IPS-NIHi11 (cell line): ENCODE results near the gene PAN2.
"Not testable (repeated sequence)": the region's sequence is repeated elsewhere in the genome, so short reads cannot be mapped to it uniquely, and the experiment has no call there.

Experiments used
- DNase-seq: peaks from one replicate; pipeline ENCODE4 v3.0.0; 2012; ENCODE audit warnings: mixed read lengths, low spot score

Gene PAN2

DNA sequence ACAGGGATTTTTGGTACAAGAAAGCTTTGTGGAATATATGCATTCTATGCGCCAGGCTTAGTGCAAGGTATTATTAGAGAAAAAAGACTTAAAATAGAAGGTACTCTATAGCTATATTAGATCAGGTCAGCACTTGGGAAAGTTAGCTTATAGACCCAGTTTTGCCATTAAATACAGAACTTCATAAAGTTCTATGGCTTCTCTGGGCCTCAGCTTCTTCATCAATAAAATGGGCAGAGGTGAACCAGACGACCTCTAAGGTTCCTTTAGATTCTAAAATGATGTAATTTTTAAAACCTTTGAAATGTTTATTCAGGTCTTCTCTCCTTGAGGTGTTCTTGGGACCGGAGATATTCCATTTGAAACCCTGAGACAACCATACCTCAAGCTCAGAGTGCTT lies 25.1 kb downstream of the PAN2 start:
- no peak for DNase-seq

DNA sequence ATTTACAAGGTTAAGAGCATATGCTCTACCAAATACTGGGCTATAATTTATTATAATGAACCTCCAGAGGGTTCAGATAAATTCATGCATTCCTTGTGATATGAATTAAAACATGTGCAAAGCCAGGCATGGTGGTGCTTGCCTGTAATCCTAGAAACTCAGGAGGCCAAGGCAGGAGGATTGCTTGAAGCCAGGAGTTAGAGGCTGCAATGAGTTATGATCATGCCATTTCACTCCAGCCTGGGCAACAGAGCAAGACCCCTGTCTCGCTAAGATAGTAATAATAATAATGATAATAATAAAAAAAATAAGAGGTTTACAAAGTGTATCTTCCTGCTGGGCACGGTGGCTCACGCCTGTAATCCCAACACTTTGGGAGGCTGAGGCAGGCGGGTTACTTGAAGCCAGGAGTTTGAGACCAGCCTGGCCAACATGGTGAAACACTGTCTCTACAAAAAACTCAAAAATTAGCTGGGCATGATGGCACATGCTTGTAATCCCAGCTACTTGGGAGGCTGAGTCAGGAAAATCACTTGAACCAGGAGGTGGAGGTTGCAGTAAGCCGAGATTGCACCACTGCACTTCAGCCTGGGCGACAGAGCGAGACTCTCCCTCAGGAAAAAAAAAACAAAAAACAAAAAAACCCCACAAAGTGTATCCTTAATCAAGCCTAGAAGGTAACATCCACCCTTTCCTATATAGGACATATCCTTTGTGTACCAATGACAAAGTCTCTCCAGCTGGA lies 26.4 kb downstream of the PAN2 start:
- DNase-seq, result no peak

DNA sequence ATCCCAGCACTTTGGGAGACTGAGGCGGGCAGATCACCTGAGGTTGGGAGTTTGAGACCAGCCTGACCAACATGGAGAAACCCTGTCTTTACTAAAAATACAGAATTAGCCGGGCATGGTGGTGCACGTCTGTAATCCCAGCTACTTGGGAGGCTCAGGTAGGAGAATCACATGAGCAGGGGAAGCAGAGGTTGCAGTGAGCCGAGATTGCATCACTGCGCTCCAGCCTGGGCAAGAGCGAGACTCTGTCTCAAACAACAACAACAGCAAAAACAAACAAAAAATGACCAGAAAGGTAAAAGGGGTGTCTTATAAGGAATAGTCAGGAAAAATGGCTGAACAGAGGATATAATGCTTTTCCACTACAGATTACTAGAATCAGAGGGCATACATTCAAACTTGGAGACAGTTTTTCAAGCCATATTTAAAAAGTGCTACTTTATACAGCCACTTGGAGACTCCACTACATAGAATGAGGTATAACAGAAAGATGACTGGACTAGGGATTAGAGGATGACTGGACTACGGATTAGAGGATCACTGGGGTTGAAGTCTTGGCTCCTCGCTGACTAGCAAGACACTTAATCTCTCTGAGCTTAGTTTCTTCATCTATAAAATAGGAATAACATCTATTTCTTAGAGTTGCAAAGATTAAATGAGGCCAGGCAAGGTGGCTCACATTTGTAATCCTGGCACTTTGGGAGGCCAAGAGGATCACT lies 28.8 kb downstream of the PAN2 start:
- DNase-seq, result no peak

DNA sequence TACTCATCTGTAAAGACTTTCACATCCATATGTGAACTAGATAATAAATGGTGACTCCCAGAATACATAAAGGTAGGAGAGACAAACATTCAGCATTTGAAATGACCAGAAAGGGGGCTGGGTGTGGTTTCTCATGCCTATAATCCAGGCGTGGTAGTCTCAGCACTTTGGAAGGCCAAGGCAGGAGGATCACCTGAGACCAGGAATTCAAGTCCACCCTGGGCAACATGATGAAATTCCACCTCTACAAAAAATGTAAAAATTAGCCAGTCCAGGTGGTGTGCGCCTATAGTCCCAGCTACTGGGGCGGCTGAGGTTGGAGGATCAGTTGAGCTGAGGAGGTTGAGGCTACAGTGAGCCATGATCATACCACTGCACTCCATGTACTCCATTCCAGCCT lies 29.5 kb downstream of the PAN2 start:
- no peak for DNase-seq

DNA sequence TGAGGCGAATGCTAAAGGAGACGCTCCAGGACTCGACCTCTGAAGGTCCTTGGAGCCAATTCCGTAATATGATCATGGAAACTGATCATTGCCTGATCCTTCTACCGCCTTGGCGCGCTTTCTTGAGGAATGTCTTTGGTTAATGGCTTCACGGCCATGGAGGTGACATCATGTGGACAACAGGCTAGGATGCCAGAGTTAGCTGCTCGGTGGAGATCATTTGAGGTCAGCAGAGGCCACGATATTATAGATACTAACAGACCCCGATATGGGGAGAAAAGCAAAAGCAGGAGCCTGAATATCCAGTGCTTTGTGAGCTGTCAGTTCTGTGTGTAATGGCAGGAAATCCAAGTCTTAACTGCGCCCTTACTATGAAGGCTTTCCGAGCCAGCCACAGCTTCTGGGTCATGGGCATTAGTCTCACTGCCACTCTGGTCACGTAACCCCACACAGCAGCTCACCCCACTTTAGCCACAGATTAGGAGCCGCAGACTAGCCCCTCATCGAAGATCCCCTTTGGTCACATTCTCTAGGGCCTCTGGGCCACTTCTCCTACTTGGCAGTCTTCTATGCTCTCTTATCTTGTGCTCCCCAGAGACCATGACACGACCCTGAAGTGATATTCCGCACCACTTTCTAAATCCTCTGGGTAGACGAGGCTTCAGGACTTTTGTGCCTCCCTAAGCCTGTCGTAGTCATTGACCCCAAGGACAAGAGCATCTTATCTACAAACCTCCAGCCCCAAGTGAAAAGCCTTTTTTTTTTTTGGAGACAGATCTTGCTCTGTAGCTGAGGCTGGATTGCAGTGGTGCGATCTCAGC lies 32.9 kb downstream of the PAN2 start:
- no peak for DNase-seq

DNA sequence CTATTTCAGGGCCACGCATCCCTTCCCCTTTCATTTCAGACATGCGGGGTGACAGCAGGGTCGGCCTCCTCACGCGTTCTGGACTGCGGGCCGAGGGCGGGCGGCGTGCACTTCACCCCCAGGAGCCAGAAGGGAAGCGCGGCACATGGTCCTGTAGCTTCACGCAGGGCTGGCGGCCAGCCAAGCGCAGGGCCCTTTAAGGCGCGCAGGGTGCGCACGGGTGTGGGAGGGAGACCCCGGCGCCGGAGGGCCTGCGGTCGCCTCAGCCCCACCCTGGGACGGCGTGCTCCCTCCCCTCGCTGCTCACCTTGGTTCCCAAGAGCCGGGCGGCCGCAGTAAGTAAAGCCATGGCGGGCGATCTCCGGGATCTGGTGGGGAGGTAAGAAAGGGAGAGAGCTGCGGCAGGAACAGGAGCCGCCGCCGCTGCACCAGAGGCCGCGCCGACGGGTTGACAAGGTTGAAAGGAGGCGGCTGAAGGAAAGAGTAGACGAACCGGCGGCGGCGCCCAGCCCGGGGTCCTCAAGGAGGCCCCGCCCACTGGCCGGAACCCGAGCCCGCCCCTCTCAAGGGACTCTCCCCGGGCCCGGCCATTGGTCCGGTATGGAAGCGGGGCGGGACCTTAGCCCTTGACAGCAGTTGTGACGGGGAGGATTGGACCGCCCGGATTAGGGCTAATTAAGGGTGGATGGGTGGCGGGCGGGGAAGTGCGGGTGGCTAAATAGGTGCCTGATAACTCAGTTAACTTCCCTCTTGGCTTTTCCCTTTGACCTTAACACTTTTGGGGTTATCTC lies 33.8 kb downstream of the PAN2 start, which contains the start of gene CS:
CS (minus strand) TSS at position 478 of the 791 bp plus-strand sequence; CDS start at position 349, 129 bp downstream.
- peak; percentile 97 for DNase-seq

DNA sequence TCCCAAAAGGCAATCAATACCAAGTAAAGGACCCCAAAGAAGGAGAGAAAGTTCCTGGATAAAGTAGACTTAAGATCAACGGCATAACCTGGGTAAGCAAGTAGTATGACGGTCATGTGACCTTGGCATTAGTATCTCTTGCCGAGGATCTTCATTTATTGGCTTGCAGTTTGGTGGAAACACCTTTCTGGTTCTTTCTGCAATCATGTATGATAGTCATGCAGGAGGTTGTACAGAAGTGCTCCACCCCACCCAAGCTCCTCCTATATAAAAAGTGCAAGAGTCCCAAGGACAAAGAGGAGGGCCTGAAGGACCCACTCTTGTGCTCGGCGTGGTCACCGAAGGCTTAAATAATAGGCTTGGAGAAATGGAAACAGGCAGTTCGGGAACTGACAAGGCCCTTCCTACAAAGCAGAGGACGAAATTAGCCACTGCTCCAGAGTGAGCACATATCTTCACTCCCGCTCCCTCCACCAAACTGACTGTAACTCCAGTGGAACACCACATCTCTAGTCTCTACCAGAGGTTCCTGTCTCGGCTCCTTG lies 34.4 kb downstream of the PAN2 start:
- DNase-seq, result no peak

DNA sequence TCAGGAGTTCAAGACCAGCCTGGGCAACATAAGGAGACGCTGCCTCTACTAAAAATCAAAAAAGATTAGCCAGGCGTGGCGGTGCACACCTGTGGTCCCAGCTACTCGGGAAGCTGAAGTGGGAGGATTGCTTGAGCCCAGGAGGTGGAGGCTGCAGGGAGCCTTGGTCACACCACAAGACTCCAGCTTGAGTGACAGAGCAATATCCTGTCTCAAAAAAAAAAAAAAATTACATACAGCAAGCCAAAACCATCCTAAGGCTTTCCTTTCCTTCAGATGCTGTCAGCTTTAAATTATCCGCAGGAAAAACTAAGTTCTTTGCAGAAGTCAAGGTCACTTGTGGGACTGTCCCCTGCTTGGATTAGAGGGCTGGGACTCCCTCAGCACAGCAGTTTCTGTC lies 35.0 kb downstream of the PAN2 start:
- DNase-seq, result no peak

DNA sequence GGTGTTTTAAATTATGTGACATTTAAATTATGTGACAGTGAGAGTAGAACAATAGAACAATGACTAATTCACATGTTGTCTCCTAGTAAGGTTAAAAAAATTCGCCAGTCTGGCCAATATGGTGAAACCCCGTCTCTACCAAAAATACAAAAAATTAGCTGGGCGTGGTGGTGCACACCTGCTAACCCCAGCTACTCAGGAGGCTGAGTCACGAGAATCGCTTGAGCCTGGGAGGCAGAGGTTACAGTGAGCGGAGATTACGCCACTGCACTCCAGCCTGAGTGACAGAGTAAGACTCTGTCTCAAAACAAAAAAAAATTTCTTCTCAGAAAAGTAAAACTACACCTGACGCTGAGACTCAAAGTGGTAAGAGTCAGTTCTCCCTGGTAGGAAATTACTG lies 36.4 kb downstream of the PAN2 start:
- no peak for DNase-seq

DNA sequence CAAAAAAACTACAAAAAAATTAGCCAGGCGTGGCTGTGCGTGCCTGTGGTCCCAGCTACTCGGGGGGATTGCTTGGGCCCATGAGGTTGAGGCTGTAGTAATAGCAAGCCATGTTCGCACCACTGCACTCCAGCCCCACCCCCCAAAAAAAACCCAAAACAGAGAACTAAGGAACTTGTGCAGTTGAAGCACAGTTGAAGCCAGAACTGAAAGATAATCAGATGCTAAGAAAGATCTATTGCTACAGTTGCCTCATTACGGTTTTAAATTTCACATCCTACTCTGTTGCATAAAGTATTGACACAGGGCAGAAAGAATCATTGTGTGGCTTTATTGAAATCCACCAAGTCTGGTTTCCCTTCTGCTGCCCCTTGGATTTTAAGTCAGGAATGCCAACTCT lies 37.5 kb downstream of the PAN2 start:
- no peak for DNase-seq

DNA sequence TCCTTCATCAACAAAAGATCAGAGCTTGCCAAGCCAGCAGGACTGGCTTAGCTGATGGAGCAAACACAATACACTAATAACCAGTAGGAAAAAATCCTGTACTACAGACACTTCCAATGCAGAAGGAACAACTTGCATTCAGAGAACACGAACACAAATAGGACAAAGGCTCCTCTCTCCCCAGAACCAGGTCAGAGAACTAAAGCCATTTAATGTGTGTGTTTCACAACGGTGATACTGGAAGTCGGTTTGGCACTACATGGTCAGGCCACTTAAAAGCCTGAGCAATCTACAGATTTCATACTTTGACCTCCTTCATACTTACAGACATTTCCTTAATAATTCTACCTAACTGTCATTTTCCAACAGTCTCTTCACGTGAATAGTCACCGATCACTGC lies 40.0 kb downstream of the PAN2 start:
- no peak for DNase-seq

DNA sequence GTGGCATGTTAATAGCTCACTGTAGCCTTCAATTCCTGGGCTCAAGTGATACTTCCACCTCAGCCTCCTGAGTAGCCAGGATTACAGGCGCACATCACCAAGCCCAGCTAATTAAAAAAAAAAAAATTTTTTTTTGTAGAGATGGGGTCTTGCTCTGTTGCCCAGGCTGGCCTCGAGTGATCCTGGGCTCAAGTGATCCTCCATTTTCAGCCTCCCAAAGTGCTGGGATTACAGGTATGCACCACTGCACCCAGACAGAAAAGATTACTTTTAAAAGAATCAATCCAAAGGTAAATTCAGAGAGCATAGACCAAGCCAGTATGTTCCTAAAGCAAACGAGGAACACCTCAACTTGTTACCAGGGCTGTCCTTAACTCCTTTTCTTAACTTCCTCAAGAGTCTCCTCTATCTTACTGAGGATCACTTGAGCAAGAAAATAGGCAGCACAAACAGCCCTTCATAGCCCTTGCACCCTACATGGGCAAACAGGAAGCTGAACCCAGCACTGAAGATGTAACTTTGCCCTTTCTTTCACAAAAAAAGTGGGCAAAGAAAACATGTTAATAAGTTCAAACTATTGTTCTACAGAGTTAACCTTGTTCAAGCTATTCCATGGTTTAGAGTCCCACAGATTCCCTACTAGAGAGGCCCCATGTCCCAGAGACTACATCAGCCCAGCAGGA lies 45.0 kb downstream of the PAN2 start:
- no peak for DNase-seq

DNA sequence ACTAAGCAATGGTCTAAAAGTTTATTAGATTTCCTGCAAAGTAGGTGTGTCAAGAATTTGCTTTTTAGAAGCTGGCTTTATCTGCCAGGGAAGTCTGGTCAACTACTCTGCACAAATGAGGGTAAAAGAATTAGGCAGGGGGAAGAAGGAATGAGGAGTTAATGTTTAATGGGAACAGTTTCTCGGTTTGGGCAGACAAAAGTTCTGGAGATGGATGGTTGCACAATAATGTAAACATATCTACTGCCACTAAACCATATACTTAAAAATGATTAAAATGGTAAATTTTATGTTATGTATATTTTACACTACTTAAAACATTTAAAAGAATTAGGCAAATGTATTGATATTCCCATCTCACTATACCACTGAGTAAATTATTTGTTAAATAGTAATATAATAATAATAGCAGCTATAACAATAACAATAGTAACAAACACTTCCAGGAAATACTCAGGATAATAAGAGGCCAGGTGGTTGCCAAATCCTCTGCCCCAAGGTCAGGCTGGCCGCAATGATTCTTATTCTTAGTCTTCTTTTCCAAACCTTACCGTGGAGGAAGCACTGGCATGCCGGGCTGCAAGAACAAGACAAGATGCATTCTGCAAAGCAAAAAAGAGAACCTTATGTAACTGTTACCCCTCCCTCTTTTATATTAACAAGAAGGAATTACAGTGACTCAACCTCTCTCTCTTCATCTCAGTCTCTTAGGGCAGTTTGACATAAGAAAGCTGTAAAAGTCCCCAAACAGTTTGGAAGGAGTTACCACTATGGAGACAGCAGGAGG lies 47.6 kb downstream of the PAN2 start:
- DNase-seq, result no peak

DNA sequence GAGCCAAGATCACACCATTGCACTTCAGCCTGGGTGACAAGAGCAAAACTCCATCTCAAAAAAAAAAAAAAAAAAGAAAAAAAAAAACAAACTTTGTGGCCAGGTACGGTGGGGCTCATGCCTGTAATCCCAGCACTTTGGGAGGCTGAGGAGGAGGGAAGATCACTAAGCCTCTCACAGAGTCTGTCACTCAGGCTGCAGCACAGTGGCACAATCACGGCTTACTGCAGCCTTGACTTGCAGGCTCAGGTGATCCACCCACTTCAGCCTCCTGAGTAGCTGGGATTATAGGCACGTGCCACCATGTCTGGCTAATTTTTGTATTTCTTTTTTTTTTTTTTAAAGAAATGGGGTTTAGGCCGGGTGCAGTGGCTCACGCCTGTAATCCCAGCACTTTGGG lies 49.5 kb downstream of the PAN2 start:
- DNase-seq, result not testable (repeated sequence)

DNA sequence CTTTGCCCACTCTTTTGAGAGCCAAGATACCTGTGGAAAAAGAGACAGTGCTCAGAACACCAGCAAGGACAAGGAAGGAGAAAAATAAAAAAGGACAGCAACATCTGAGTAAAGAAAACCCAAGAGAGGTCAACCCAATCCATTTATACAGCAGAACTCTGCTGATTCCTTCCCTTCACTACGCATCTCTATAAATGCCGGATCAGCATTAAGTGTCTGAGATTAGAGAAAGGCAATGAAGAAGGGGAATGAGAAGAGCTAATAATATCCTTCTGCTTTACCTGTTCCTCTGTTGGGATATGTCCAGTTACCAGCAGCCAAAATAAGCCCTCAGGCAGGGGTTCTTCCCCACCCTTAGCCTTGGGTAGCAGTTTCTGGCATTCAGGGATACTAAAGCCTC lies 51.2 kb downstream of the PAN2 start:
- no peak for DNase-seq

DNA sequence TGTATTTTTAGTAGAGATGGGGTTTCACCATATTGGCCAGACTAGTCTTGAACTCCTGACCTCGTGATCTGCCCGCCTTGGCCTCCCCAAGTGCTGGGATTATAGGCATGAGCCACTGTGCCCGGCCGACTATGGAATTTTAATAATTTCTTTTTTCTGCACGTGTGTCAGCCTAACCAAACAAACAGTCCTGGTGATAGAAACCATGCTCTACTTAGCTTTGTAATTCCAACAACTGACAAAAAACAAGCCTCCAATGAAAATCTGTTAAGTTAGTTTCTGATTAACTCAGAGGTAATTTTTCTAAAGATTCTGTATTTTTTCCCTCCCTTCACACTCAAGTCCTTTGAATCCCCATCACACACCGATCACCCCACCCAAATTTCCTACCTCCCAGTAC lies 51.8 kb downstream of the PAN2 start:
- no peak for DNase-seq

DNA sequence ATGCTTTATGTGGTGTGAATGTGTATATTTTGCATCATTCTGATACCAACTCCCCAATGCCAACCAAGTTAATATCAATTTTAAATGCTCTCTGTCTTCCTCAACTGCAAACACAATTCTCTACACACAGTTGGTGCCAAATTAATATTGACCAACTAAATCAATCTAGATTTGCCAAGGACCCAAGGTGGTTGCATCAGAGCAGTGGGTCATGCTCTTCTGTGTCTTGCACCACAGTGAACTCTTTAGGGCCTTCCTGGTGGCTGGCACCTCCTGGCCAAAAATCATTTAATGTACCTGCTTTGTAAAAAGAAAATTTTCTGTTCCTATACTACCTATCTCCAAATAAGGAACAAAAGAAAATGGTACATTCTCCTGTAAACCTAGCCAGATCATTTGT lies 53.0 kb downstream of the PAN2 start:
- DNase-seq, result no peak

DNA sequence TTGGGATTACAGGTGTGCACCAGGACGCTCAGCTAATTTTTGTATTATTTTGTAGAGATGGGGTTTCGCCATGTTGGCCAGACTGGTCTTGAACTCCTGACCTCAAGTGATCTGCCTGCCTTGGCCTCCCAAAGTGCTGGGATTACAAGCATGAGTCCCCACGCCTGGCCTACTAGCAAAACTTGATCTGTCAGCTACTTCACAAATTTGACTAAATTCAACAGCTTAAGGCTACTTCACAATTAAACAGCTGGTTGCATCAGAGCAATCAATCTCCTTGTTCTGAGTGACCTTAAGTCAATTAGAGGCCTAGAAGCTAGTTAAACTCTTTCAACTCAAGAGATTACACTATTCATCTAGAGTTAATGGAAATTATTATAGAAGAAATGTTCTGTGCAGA lies 54.9 kb downstream of the PAN2 start:
- DNase-seq, result no peak

DNA sequence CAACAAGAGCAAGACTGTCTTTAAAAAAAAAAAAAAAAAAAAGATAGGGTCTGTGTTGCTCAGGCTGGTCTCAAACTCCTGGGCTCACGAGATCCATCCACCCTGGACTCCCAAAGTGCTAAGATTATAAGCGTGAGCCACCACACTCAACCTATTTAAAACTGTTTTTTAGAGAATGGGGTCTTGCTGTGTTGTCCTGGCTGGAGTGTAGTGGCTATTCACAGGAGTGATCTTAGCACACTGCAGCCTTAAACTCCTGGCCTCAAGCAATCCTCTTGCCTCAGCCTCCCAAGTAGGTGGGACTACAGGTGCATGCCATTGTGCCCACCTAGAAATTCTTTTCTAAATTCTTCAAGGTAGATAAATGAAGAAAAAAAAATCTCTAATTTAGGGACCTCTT lies 59.5 kb downstream of the PAN2 start:
- DNase-seq, result no peak

DNA sequence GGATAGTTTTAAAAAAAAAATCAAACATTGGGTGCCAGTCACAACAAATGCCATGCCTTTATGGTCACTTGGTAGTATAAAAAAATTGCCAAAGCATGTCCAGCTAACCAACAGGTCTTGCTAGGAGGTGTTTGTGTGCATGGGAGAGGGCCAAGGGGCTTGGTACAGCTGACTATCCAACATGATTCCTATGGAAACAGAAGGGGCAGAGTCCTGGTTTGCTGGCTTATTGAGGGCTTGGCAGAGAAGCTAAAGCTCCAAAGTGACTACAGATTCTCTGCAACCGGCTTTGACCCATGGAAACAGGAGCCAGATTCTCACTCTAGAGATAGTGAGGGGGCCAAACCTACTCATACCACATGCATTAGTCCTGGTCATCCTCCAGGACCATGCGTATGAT lies 61.3 kb downstream of the PAN2 start:
- not testable (repeated sequence) for DNase-seq
